ENCODE measurements around the gene RND3. TPM values are rescaled to one million over a fixed set of nuclear protein-coding genes. Genes with fewer than 3 reads are reported as not detected.
A peak's percentile ranks its signal among the peaks of the same experiment; 100 is the strongest.

RND3 gene, protein sequence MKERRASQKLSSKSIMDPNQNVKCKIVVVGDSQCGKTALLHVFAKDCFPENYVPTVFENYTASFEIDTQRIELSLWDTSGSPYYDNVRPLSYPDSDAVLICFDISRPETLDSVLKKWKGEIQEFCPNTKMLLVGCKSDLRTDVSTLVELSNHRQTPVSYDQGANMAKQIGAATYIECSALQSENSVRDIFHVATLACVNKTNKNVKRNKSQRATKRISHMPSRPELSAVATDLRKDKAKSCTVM
- 0.39 TPM for total RNA-seq (2013)
- polyA plus RNA-seq = not detected
- polyA minus RNA-seq = not detected in 2 replicates
- 0 to 3.1 (median 0.08) reads per million in 11 experiments for total RNA-seq

DNA sequence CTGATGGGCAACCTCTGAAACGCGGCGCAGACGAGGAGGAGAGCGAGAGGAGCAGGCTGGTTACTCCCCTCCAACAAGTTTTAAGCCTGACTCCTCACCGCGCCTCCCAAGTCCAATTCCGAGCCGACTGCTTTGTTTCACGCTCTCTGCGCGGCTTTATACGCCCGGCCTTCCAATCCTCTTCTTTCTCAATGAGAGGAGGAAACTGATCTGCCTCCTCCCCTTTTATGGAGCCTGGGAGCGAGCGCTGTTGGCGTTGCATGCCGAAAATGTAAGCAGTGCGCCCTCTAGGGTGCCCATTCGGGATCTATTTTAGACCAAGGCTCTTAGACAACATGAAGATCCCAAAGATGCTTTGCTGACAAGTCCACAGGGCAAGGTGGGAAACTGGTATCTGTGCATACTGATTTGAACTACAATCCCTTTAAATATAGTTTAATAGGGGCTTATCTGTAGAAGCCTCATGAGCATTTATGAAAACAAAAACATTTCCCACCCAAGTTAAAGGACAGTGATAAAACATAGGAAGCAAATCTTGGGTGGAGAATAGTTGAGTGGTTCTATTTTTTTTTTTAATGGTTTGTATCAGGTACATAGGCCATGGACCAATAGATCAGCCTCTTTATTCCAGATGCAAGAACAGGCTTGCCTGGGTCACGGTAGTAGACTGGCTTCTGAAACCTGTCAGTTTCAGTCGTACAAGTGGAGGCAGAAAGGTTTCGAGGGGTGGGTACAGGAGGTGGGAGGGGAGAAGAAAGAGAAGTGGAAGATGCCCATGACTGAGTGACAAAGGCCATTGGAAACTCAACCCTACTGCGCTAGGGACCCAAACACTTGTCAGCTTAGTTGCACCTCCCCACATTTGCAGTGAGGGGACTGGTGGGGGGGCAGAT lies at the start of gene RND3:
TSS of gene RND3 (minus strand) at position 131 of the 893 bp plus-strand sequence. CDS start 250 bp downstream, outside the sequence.
- Histone ChIP-seq H3K27me3 (ENCODE audit: control insufficient read depth in 2 of 2, insufficient read depth in 2 of 2, low read length in 2 of 2) (peaks cover 20 to 47% of the 10 kb centered on the region in 2 donors), H3K79me2 (ENCODE audit: insufficient read depth, low read length) (no peaks in the 10 kb centered on the region), H3K27ac (ENCODE audit: low read depth in 1 of 2, low read length in 2 of 2) (no peak within 1 kb of the TSS), H2AFZ (ENCODE audit: insufficient read depth, low read depth, low read length, poor library complexity, severe bottlenecking) (no peak within 1 kb of the TSS), H3K4me3 (replicated peaks in 1 of 3; ENCODE audit: low read depth in 2 of 3, low read length in 3 of 3) (peak within 1 kb of the TSS in 1 of 3 experiments; percentile 5), H4K20me1 (ENCODE audit: insufficient read depth, low read length) (no peaks in the 10 kb centered on the region), H3K9me3 (replicated peaks in 1 of 2; ENCODE audit: control insufficient read depth in 1 of 2, insufficient read depth in 1 of 2, low read length in 2 of 2) (peaks cover 3 to 7% of the 10 kb centered on the region in 2 donors), H3K4me2 (replicated peaks; ENCODE audit: extremely low read depth, low read length, poor library complexity, severe bottlenecking) (peak within 1 kb of the TSS; percentile 14), H3K9ac (ENCODE audit: insufficient read depth, low read length, poor library complexity, severe bottlenecking) (no peak within 1 kb of the TSS), H3K4me1 (ENCODE audit: control insufficient read depth in 1 of 2, insufficient read depth in 2 of 2, low read length in 2 of 2) (no peaks in the 10 kb centered on the region), H3K36me3 (replicated peaks in 1 of 2; ENCODE audit: control insufficient read depth in 1 of 2, insufficient read depth in 2 of 2, low read length in 2 of 2) (no peaks in the 10 kb centered on the region)
- TF ChIP-seq, protein P1, sequence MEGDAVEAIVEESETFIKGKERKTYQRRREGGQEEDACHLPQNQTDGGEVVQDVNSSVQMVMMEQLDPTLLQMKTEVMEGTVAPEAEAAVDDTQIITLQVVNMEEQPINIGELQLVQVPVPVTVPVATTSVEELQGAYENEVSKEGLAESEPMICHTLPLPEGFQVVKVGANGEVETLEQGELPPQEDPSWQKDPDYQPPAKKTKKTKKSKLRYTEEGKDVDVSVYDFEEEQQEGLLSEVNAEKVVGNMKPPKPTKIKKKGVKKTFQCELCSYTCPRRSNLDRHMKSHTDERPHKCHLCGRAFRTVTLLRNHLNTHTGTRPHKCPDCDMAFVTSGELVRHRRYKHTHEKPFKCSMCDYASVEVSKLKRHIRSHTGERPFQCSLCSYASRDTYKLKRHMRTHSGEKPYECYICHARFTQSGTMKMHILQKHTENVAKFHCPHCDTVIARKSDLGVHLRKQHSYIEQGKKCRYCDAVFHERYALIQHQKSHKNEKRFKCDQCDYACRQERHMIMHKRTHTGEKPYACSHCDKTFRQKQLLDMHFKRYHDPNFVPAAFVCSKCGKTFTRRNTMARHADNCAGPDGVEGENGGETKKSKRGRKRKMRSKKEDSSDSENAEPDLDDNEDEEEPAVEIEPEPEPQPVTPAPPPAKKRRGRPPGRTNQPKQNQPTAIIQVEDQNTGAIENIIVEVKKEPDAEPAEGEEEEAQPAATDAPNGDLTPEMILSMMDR (IDR thresholded peaks at IDR 0.05) = peak; percentile 45
- H3K9me3 Mint-ChIP-seq = peaks cover 0 to 12% (median 2%) of the 10 kb centered on the region in 7 donors
- peaks cover 45 to 59% (median 47%) of the 10 kb centered on the region in 3 donors for H3K27me3 Mint-ChIP-seq (ENCODE audit: low read depth in 3 of 3)
- H3K27ac Mint-ChIP-seq = no peak within 1 kb of the TSS
- peak in 1 of 3 donors; percentile 16 for DNase-seq
- intact Hi-C loops (cut with micrococcal nuclease) = no loop called here
- peak within 1 kb of the TSS in 1 of 2 donors; percentile 88 for H3K4me3 Mint-ChIP-seq
- WGBS (ENCODE audit: insufficient coverage) = 14% methylated on average over 21 of the region's 24 CpGs
- H3K36me3 Mint-ChIP-seq = peaks cover 0 to 4% of the 10 kb centered on the region in 2 donors
- peaks cover 12% of the 10 kb centered on the region for H3K4me1 Mint-ChIP-seq

DNA sequence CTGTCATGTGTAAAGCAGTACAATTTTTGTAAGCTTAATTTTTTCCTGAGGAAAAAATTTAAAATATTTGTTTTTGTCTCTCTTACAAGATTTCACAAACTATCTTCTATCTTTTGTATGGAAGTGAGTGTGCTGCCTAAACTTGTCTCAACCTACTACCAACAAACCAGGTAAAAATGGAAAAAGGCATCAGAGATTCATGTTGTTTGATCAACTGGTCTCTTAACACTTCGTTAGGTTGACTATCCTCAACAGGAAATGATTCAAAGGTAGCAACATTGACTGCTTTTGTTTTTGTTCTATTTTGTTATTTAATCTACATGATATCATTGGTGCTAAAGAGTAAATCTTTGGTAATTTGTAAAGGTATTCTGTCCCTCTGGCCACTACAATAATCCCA lies 47.7 kb upstream of the RND3 start:
- Histone ChIP-seq H3K36me3 (replicated peaks in 1 of 2; ENCODE audit: control insufficient read depth in 1 of 2, insufficient read depth in 2 of 2, low read length in 2 of 2) (no peaks in the 10 kb centered on the region), H3K4me2 (replicated peaks; ENCODE audit: extremely low read depth, low read length, poor library complexity, severe bottlenecking) (no peak overlapping the region), H3K4me1 (ENCODE audit: control insufficient read depth in 1 of 2, insufficient read depth in 2 of 2, low read length in 2 of 2) (no peaks in the 10 kb centered on the region), H4K20me1 (ENCODE audit: insufficient read depth, low read length) (no peaks in the 10 kb centered on the region), H3K9me3 (replicated peaks in 1 of 2; ENCODE audit: control insufficient read depth in 1 of 2, insufficient read depth in 1 of 2, low read length in 2 of 2) (peaks cover 4% of the 10 kb centered on the region in 2 donors), H3K27me3 (ENCODE audit: control insufficient read depth in 2 of 2, insufficient read depth in 2 of 2, low read length in 2 of 2) (no peaks in the 10 kb centered on the region), H2AFZ (ENCODE audit: insufficient read depth, low read depth, low read length, poor library complexity, severe bottlenecking) (no peak overlapping the region), H3K27ac (ENCODE audit: low read depth in 1 of 2, low read length in 2 of 2) (no peak overlapping the region), H3K4me3 (replicated peaks in 1 of 3; ENCODE audit: low read depth in 2 of 3, low read length in 3 of 3) (no peak overlapping the region), H3K79me2 (ENCODE audit: insufficient read depth, low read length) (no peaks in the 10 kb centered on the region), H3K9ac (ENCODE audit: insufficient read depth, low read length, poor library complexity, severe bottlenecking) (no peak overlapping the region)
- Mint-ChIP-seq H3K36me3 (no peaks in the 10 kb centered on the region), H3K27me3 (ENCODE audit: low read depth in 3 of 3) (peaks cover 0 to 1% (median 0%) of the 10 kb centered on the region in 3 donors), H3K9me3 (peaks cover 0 to 15% (median 9%) of the 10 kb centered on the region in 7 donors), H3K4me1 (no peaks in the 10 kb centered on the region), H3K4me3 (no peak overlapping the region), H3K27ac (no peak overlapping the region)
- TF ChIP-seq, protein P1 (IDR thresholded peaks at IDR 0.05) = no peak
- no CpG with 5 or more reads among the region's 1 CpG for WGBS (ENCODE audit: insufficient coverage)
- intact Hi-C loops (cut with micrococcal nuclease) = no loop called here
- no peak for DNase-seq
